A172 (cell line): ENCODE data around the gene SEC24D. TPM values are rescaled to one million over a fixed set of nuclear protein-coding genes. Genes with fewer than 3 reads are reported as not detected.

ENCODE experiments used
- DNase-seq: peaks from one replicate; pipeline ENCODE4 v3.0.0-alpha.2; 2015; ENCODE audit warnings: low spot score
- total RNA-seq: library from RNA; depleted of rRNA; stranded (reverse); fragments of >200 nt; shearing (Covaris generic); gene quantifications from 2 replicates; pipeline ENCODE4 v1.2.3, GENCODE V29; 2014

SEC24D gene
- total RNA-seq, 1 experiment from 2014 or later, result 36.8 TPM

GRCh38 chr4:118752551-118752950 lies 83.4 kb downstream of the SEC24D start:
- no peak for DNase-seq

- DNase-seq, result peak; percentile 34
These were observed 84.2 kb downstream of the SEC24D start for GRCh38 chr4:118751629-118752323.

- no peak for DNase-seq
These were observed 86.5 kb downstream of the SEC24D start for GRCh38 chr4:118749347-118749988.

GRCh38 chr4:118746251-118746919 lies 89.5 kb downstream of the SEC24D start:
- no peak for DNase-seq

- DNase-seq, result no peak
These were observed 90.6 kb downstream of the SEC24D start for GRCh38 chr4:118745357-118745756.

GRCh38 chr4:118743867-118744266 lies 92.1 kb downstream of the SEC24D start:
- no peak for DNase-seq

GRCh38 chr4:118742050-118742449 lies 93.9 kb downstream of the SEC24D start:
- DNase-seq, result no peak

- DNase-seq, result no peak
These were observed 94.5 kb downstream of the SEC24D start for GRCh38 chr4:118741301-118741855.

- no peak for DNase-seq
These were observed 95.1 kb downstream of the SEC24D start for GRCh38 chr4:118740869-118741268.

- no peak for DNase-seq
These were observed 96.8 kb downstream of the SEC24D start for GRCh38 chr4:118739022-118739713.

- no peak for DNase-seq
These were observed 97.8 kb downstream of the SEC24D start for GRCh38 chr4:118738090-118738489.

GRCh38 chr4:118736900-118737299 lies 99.0 kb downstream of the SEC24D start:
- no peak for DNase-seq

GRCh38 chr4:118734491-118735205 lies 101.3 kb downstream of the SEC24D start:
- DNase-seq, result no peak

GRCh38 chr4:118732591-118733330 lies 103.2 kb downstream of the SEC24D start:
- peak; percentile 22 for DNase-seq

- no peak for DNase-seq
These were observed 105.2 kb downstream of the SEC24D start for GRCh38 chr4:118730683-118731082.

GRCh38 chr4:118729287-118730286 lies 106.3 kb downstream of the SEC24D start:
- DNase-seq, result no peak

- DNase-seq, result no peak
These were observed 108.6 kb downstream of the SEC24D start for GRCh38 chr4:118727360-118727759.

GRCh38 chr4:118723369-118723768 lies 112.6 kb downstream of the SEC24D start:
- no peak for DNase-seq

- no peak for DNase-seq
These were observed 114.2 kb downstream of the SEC24D start for GRCh38 chr4:118721752-118722151.
